SK-N-SH treated with all-trans-retinoic acid at 6 μM for 48 hours (cell line): ENCODE measurements around the gene CRYL1.

Experiments
- ARNTL ChIP-seq: fragments of 450-650 bp; formaldehyde crosslinking; IDR thresholded peaks from 2 replicates; pipeline ENCODE4 v1.5.0; 2020; ENCODE audit warnings: low read depth, mild to moderate bottlenecking, moderate library complexity, borderline replicate concordance
- ESRRG ChIP-seq: fragments of 250-450 bp; sonication (Bioruptor Pico); IDR thresholded peaks from 2 replicates; pipeline ENCODE4 v1.6.1; 2021; ENCODE audit warnings: mild to moderate bottlenecking
- GLIS3 ChIP-seq: fragments of 250-450 bp; sonication (Bioruptor Pico); IDR thresholded peaks from 2 replicates; pipeline ENCODE4 v1.5.0; 2020; ENCODE audit warnings: mild to moderate bottlenecking, moderate library complexity
- ISL1 ChIP-seq: fragments of 250-450 bp; sonication (Bioruptor Pico); IDR thresholded peaks from 2 replicates; pipeline ENCODE4 v2.1.2; 2022; ENCODE audit warnings: mild to moderate bottlenecking, moderate library complexity
- OSR1 ChIP-seq: fragments of 250-450 bp; sonication (Bioruptor Pico); IDR thresholded peaks from 2 replicates; pipeline ENCODE4 v1.8.0; 2022; ENCODE audit warnings: moderate library complexity, mild to moderate bottlenecking, inconsistent platforms
- PATZ1 ChIP-seq: fragments of 250-450 bp; sonication (Bioruptor Pico); IDR thresholded peaks from 2 replicates; pipeline ENCODE4 v1.8.0; 2020; ENCODE audit warnings: mild to moderate bottlenecking, moderate library complexity, borderline replicate concordance
- POU6F1 ChIP-seq: fragments of 250-450 bp; sonication (Bioruptor Pico); IDR thresholded peaks from 2 replicates; pipeline ENCODE4 v1.8.0; 2021; ENCODE audit warnings: low read depth, mild to moderate bottlenecking, moderate library complexity, borderline replicate concordance
- TOX ChIP-seq: fragments of 250-450 bp; sonication (Bioruptor Pico); IDR thresholded peaks from 2 replicates; pipeline ENCODE4 v1.8.0; 2021; ENCODE audit warnings: mild to moderate bottlenecking, moderate library complexity, borderline replicate concordance
- TSHZ2 ChIP-seq: fragments of 250-450 bp; sonication (Bioruptor Pico); IDR thresholded peaks from 2 replicates; pipeline ENCODE4 v1.5.0; 2020; ENCODE audit warnings: mild to moderate bottlenecking, moderate library complexity
- ZC3H10 ChIP-seq: fragments of 250-450 bp; sonication (Bioruptor Pico); IDR thresholded peaks from 2 replicates; pipeline ENCODE4 v1.5.1; 2021; ENCODE audit warnings: mild to moderate bottlenecking, moderate library complexity
- ZFP3 ChIP-seq: fragments of 250-450 bp; sonication (Bioruptor Pico); IDR thresholded peaks from 2 replicates; pipeline ENCODE4 v1.5.0; 2020; ENCODE audit warnings: mild to moderate bottlenecking, moderate library complexity
- ZNF8 ChIP-seq: fragments of 450-650 bp; formaldehyde crosslinking; IDR thresholded peaks from 2 replicates; pipeline ENCODE4 v1.5.0; 2020; ENCODE audit warnings: mild to moderate bottlenecking, moderate library complexity

GRCh38 chr13:20501592-20501991, 24.1 kb downstream of the CRYL1 start:
- TF ChIP-seq ZNF8 (CRISPR knock-in tag) = no peak
- no peak for TF ChIP-seq TSHZ2
- no peak for TF ChIP-seq ZC3H10 (CRISPR knock-in tag)
- TF ChIP-seq ARNTL = no peak
- TF ChIP-seq ZFP3 (CRISPR knock-in tag) = no peak
- no peak for TF ChIP-seq ESRRG (CRISPR knock-in tag)
- no peak for TF ChIP-seq TOX (CRISPR knock-in tag)
- TF ChIP-seq PATZ1 (CRISPR knock-in tag) = no peak
- TF ChIP-seq GLIS3 (CRISPR knock-in tag) = no peak
- no peak for TF ChIP-seq OSR1 (CRISPR knock-in tag)
- no peak for TF ChIP-seq POU6F1 (CRISPR knock-in tag)
- no peak for TF ChIP-seq ISL1 (CRISPR knock-in tag)
